Left renal cortex interstitium (tissue), 4 donors: Measurements from ENCODE around the gene U2AF2. TPM values are rescaled to one million over a fixed set of nuclear protein-coding genes. Genes with fewer than 3 reads are reported as not detected.

Source experiments
- DNase-seq, 4 donors: peaks; one replicate each; pipeline ENCODE4 v3.0.0-alpha.2; 2013; ENCODE audit warnings: low read depth in 4 of 4, low spot score in 2 of 4, missing footprints in 1 of 4
- polyA plus RNA-seq, 4 donors: library from polyadenylated mRNA; unstranded; fragments of 120-200 nt; gene quantifications; one replicate each; pipeline ENCODE4 v1.2.1, GENCODE V29; 2013; ENCODE audit not compliant: insufficient read length in 4 of 4

U2AF2 gene
- polyA plus RNA-seq, 4 donors, result 150 to 257 (median 198) TPM

- DNase-seq, result no peak
These were observed 33.6 kb upstream of the U2AF2 start for GRCh38 chr19:55621205-55621672.

- no peak for DNase-seq
These were observed 33.1 kb upstream of the U2AF2 start for GRCh38 chr19:55621673-55622231.

DNA sequence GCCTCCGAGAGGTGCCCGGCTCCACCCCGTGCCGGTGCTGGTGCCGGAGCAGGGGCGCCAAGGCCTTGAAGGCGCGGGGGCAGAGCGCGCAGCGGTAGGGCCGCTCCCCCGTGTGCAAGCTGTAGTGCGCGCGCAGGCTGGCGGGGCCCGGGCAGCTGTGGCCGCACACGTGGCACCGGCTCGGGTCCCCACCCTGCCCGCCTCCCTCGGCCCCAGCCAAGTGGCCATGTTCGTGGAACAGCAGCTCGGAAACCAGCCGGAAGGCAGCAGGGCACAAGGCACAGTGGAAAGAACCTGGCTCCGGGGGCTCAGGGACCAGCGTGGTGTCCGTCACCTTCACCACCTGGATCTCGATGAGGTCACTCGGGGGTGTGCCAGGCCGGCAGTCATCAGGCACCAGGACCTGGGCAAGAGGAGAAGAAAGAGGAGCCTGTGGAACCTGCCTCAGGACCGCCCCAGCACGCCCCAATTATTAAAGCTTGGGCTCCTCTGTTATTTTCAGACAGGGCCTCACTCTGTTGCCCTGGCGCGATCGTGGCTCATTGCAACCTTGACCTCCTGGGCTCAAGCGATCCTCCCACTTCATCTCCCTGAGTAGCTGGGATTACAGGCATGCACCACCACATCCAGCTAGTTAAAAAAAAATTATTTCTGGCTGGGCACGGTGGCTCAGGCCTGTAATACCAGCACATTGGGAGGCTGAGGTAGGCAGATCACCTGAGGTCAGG, 32.4 kb upstream of the U2AF2 start:
- DNase-seq, result no peak

DNA sequence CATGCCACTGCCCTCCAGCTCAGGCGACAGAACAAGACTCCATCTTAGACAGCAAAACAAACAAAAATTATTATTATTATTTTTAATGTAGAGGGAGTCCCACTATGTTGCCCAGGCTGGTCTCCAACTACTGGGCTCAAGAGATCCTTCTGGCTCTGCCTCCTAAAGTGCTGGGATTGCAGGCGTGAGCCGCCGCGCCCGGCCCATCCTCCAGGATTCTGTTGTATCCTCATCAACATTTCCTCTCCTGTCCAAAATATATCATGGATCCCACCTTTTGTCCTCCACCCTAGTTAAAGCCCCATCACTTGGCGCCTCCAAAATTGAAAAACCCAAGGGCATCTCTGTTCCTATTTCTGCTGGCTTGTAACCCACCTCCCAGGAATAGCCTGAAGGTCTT, 31.7 kb upstream of the U2AF2 start:
- DNase-seq, result no peak

GRCh38 chr19:55623561-55623960, 31.3 kb upstream of the U2AF2 start:
- no peak for DNase-seq

- peak in 1 of 4 donors; percentile 82 for DNase-seq
These were observed 30.5 kb upstream of the U2AF2 start, which contains the start of gene ZNF784 for GRCh38 chr19:55624109-55625003. Gene ZNF784, minus strand, starts transcription at chr19:55624566. Its CDS starts 5 bp downstream, at chr19:55624561.

- no peak for DNase-seq
These were observed 29.9 kb upstream of the U2AF2 start for GRCh38 chr19:55625004-55625326.

- no peak for DNase-seq
These were observed 28.5 kb upstream of the U2AF2 start for GRCh38 chr19:55626350-55626749.

- DNase-seq, result peak in 2 of 4 donors; percentile 79 to 89
These were observed 22.4 kb upstream of the U2AF2 start for GRCh38 chr19:55632463-55632834.

- no peak for DNase-seq
These were observed 21.0 kb upstream of the U2AF2 start for GRCh38 chr19:55633861-55634260.

GRCh38 chr19:55635334-55635717, 19.5 kb upstream of the U2AF2 start:
- no peak for DNase-seq

- DNase-seq, result no peak
These were observed 18.9 kb upstream of the U2AF2 start for GRCh38 chr19:55635856-55636440.

GRCh38 chr19:55636723-55637122, 18.1 kb upstream of the U2AF2 start:
- DNase-seq, result no peak

GRCh38 chr19:55637534-55637933, 17.3 kb upstream of the U2AF2 start:
- no peak for DNase-seq

GRCh38 chr19:55638864-55639359, 15.9 kb upstream of the U2AF2 start:
- DNase-seq, result no peak

- DNase-seq, result peak in 1 of 4 donors; percentile 49
These were observed 14.7 kb upstream of the U2AF2 start for GRCh38 chr19:55640043-55640576.

DNA sequence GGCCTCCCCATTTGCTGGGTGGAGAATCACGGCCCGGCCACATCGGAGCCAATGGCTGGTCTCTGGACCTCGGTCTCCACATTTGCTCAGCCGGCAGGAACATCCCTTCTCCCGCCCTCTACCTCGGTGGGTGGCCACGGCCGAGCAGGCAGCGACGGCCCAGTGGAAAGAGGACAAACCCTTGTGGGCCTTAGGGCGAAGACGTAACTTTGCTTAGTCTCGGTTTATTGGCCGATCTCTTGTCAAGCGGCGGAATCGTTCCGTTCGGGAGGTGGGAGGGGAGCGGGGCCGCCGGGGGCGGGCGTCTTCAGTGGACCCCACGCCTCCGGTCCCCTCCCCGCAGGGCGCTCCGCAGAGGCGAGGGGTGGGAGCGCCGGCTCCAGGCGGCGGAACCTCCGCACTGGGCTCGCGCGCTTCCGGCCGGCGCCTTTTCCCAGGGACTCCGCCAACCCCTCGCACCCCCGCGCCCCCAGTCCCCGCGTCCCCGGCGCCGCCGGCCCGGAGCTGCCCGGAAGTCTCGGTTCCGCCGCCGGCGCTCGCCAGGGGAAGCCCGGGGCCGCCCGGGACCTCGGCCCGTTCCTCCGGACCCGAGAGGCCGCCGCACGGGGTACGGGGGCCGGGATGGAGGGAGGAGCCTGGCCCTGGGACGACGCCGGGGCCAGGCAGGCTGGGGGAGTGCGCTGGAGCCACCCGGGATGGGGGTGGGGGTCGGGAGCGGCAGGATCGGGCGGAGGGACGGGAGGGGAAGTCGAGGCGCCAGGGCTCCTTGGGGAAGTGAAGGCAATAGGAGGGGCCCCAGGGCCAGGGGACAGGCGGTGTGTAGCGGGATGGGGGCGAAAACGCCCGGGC, 14.0 kb upstream of the U2AF2 start, which contains the start of gene ZNF580:
Gene ZNF580, plus strand, starts transcription at position 426 of the 849 bp plus-strand sequence. CDS start 1,507 bp downstream, outside the sequence.
- DNase-seq, result peak in 2 of 4 donors; percentile 52 to 60

DNA sequence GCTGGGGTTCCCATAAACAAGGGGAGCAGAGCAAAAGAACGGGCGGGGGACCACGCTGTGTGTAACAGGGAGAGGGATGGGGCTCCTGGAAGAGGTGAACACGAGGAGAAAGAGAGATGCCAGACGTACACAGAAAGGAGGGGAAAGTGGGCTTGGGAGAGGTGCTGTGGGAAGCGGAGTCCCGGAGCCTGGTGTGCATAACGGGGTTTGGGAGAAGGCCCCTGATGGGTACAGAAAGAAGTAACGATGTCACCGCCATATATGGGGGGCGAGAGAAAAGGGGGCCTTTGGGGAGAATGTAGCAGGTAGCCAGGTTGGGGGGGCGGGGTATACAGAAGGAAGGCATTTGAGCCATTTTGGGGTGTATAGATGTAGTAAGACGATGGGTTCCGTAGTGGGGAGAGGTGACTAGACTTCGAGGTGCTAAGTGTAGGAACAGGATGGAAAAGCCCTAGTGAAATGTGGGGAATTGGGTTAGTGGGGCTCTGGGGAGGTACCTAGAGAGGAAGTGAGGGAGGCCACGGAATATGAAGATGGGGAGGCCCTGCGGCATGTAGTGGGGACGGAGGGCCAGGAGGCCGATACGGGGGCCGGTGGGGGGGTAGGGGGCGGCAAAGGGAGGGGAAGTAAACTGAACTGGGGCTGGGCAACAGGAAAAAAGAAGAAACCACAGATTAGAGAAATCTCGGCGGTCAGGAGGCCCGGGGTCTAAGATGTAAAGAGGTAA, 13.2 kb upstream of the U2AF2 start:
- no peak for DNase-seq
